Skeletal muscle tissue (tissue), 4 donors: ENCODE measurements around the gene AIG1. TPM values are rescaled to one million over a fixed set of nuclear protein-coding genes. Genes with fewer than 3 reads are reported as not detected.

Source experiments
- H3K27ac ChIP-seq: one replicate; pipeline ENCODE4 v1.7.0; 2013; ENCODE audit warnings: mild to moderate bottlenecking, low read depth, low read length, inconsistent platforms
- H3K27me3 ChIP-seq, 3 donors: one replicate each; pipeline ENCODE4 v1.7.0; 2013; ENCODE audit warnings: low read length in 3 of 3; ENCODE audit not compliant: control insufficient read depth in 3 of 3, insufficient read depth in 3 of 3
- H3K36me3 ChIP-seq, 3 donors: one replicate each; pipeline ENCODE4 v1.7.0; 2013; ENCODE audit warnings: low read length in 3 of 3; ENCODE audit not compliant: control insufficient read depth in 3 of 3, insufficient read depth in 3 of 3
- H3K4me1 ChIP-seq, 3 donors: one replicate each; pipeline ENCODE4 v1.7.0; 2013; ENCODE audit warnings: low read length in 3 of 3, mild to moderate bottlenecking in 3 of 3; ENCODE audit not compliant: control insufficient read depth in 3 of 3, insufficient read depth in 3 of 3
- H3K4me3 ChIP-seq, 3 donors: one replicate each; pipeline ENCODE4 v1.7.0; 2013; ENCODE audit warnings: low read length in 3 of 3
- H3K9ac ChIP-seq, 3 donors: one replicate each; pipeline ENCODE4 v1.7.0; 2013; ENCODE audit warnings: low read length in 3 of 3, mild to moderate bottlenecking in 3 of 3, moderate library complexity in 2 of 3, low read depth in 1 of 3
- H3K9me3 ChIP-seq, 3 donors: one replicate each; pipeline ENCODE4 v1.7.0; 2013; ENCODE audit warnings: low read length in 3 of 3; ENCODE audit not compliant: control insufficient read depth in 3 of 3
- total RNA-seq: library from RNA; depleted of rRNA; stranded (reverse); fragments of >200 nt; gene quantifications from one replicate; pipeline ENCODE4 v1.2.3, GENCODE V29; 2014
- donor health status: Osteomylitis.

Gene AIG1
- total RNA-seq, 1 donor from 2014 or later = 31.3 TPM

DNA sequence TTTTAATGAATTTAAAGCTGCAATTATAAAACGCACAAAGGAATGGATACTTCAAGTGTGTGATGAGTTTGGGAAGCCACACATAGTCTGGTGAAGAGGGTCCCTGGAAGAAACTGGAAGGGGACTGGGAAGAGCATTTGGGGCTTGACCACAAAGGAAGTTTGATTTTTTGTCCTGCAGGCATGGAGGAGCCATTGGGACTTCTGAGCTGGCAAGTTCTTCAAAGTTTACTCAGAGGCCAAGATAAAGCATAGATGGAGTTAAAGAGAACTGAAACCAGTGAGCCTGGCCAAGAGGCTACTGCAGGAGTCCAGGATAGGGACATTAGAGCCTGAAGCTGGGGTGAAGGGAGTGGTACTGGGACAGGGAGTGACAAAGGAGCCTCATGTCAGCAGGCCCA, 95.0 kb downstream of the AIG1 start:
- Histone ChIP-seq H3K9ac (no peak overlapping the region), H3K36me3 (peaks cover 0 to 4% (median 0%) of the 10 kb centered on the region in 3 donors), H3K4me1 (peaks cover 23 to 31% (median 30%) of the 10 kb centered on the region in 3 donors), H3K4me3 (no peak overlapping the region), H3K27ac (no peak overlapping the region), H3K27me3 (no peaks in the 10 kb centered on the region), H3K9me3 (no peaks in the 10 kb centered on the region)

DNA sequence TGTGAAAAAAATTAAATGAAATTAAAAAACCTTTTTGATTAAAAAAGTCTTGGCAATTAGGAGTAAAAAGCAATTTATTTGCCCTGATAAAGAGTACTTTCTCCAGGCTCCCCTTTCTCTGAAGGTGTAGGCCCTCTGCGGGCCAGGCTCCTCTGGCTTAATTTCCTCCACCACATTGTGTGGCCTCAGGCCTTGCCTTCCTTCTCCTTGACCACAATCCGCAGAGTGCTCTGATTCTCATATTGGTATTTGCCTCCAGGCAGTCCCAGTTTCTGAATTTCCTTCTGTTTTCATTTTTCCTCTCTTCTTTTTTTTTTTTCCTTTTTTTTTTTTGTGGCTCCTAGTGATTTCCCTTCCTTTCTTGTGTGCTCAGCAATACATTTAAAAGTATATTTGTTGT, 96.4 kb downstream of the AIG1 start:
- Histone ChIP-seq H3K4me1 (peaks cover 26 to 33% (median 30%) of the 10 kb centered on the region in 3 donors), H3K9me3 (no peaks in the 10 kb centered on the region), H3K36me3 (peaks cover 0 to 4% (median 0%) of the 10 kb centered on the region in 3 donors), H3K4me3 (no peak overlapping the region), H3K27ac (no peak overlapping the region), H3K9ac (no peak overlapping the region), H3K27me3 (no peaks in the 10 kb centered on the region)

DNA sequence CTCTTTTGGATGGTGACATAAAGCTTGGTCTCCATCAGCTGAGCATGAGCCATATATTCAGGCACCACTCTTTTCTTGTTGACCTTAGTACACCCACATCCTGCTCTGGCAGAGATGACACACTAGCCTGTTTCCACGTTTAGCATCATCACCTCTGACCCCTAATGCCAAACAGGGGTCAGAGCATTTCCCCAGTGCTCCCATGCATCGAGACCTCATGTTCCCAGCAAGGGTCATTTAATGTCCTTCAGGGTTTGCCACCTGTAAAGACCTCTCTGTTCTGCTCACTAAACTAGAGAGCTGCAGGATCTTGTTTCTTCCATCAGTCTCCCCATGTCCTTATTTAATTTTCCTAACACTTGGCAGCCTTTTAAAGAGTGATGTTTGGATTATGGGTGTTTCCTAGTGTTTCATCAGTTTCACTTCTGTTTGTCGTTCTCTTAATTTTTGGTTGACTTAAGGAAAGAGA, 97.5 kb downstream of the AIG1 start:
- Histone ChIP-seq H3K9me3 (no peaks in the 10 kb centered on the region), H3K9ac (no peak overlapping the region), H3K27ac (no peak overlapping the region), H3K27me3 (no peaks in the 10 kb centered on the region), H3K36me3 (no peaks in the 10 kb centered on the region), H3K4me1 (peaks cover 26 to 36% (median 30%) of the 10 kb centered on the region in 3 donors), H3K4me3 (no peak overlapping the region)

DNA sequence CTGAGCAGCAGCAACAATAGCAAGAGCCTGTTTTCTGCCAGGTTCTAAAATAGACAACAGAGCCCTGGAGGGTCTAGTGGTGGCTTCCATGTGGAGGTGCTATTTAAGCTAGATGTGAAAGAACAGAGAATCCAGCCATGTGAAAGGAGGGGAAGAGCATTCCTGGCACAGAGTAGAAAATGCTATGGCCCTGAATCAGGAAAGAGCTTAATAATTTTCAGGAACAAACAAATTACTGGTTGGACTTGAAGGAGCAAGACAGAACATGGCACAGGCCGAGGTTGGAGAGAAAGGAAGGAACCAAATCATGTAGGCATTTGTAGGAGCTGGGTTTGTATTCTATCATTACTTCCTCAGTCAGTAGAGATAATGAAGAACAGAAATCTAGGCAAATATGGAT, 98.3 kb downstream of the AIG1 start:
- no peak overlapping the region for H3K9ac ChIP-seq
- no peak overlapping the region for H3K27ac ChIP-seq
- H3K4me1 ChIP-seq = peaks cover 26 to 36% (median 30%) of the 10 kb centered on the region in 3 donors
- H3K9me3 ChIP-seq = no peaks in the 10 kb centered on the region
- H3K27me3 ChIP-seq = no peaks in the 10 kb centered on the region
- H3K36me3 ChIP-seq = no peaks in the 10 kb centered on the region
- H3K4me3 ChIP-seq = no peak overlapping the region

DNA sequence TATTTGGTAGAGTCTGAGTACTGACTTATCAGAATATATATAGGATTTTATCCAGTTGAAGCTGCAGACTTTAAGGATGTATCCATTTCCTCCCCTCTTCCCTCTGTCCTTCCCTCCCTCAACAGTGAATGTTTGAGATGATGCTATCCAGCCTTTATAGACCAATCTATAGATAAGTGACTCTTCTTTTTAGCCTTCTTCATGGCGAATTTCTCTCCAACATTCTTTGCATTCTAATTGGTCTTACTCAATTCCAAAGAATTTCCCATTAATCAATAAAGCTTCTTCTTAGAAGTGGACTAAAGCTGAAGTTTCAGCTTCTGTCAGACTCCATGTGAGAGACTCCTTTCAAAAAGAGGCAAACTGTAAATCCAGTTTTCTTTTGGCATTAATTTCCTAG, 99.3 kb downstream of the AIG1 start:
- Histone ChIP-seq H3K27ac (peak overlapping the region; percentile 92), H3K9ac (no peak overlapping the region), H3K27me3 (no peaks in the 10 kb centered on the region), H3K9me3 (no peaks in the 10 kb centered on the region), H3K36me3 (no peaks in the 10 kb centered on the region), H3K4me1 (peaks cover 31 to 38% (median 37%) of the 10 kb centered on the region in 3 donors), H3K4me3 (no peak overlapping the region)

DNA sequence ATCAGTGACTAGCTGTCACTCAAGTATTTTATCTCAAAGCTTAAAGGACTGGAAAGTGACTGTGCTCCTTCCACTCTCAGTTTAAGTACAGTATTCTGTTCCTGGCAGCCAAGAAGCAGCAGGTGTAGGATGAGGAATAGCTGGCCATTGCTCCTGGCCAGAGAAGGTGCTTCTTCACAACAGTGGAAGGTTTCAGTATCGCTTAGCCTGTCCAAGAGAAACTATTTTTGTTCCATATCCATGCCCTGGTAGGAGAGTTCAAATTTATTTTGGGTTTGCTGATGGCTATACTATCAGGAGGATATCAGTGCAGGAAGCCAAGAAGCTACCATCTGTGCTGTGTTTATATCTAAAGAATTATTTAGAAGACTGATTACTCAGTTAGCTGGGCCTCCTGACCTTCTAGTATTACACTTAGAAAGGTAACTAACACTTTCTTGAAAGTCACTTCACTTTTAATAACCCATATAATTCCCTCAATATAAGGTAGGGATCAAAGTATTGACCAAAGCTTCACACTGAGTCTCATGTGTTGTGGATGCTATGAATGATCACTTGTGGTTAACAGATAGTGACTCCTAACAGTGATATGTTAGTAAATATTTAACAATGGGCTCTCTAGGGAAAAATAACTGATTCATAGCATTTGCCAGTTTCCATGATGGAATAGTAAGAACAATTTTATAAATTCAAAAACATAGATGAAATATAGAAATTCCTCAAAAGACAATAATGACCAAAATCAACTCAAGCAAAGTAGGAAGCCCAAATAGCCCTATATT, 99.9 kb downstream of the AIG1 start:
- Histone ChIP-seq H3K4me1 (peaks cover 31 to 38% (median 37%) of the 10 kb centered on the region in 3 donors), H3K27ac (peak overlapping the region; percentile 92), H3K4me3 (no peak overlapping the region), H3K27me3 (no peaks in the 10 kb centered on the region), H3K9ac (peak overlapping the region in 1 of 3 donors; percentile 32), H3K9me3 (no peaks in the 10 kb centered on the region), H3K36me3 (no peaks in the 10 kb centered on the region)

DNA sequence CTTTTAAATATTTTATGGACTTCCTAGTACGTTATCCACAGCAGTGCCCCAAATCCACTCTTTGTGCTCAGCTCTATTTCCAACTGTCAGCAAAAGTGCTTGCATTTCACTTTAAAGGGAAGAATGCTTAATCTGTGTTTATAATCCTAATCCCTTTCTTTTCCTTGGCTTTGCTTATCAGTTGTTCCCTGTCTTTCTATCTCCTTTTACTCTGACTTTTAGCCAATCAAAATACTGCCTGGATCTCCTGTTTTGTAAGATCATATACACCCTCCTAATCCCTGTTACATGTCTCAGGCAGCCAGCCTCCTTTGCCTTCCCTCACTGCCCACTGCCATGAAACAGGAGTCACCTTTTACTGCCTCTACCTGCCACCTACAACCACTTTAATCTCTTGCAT, 102.9 kb downstream of the AIG1 start:
- no peak overlapping the region for H3K9ac ChIP-seq
- H3K27ac ChIP-seq = no peak overlapping the region

DNA sequence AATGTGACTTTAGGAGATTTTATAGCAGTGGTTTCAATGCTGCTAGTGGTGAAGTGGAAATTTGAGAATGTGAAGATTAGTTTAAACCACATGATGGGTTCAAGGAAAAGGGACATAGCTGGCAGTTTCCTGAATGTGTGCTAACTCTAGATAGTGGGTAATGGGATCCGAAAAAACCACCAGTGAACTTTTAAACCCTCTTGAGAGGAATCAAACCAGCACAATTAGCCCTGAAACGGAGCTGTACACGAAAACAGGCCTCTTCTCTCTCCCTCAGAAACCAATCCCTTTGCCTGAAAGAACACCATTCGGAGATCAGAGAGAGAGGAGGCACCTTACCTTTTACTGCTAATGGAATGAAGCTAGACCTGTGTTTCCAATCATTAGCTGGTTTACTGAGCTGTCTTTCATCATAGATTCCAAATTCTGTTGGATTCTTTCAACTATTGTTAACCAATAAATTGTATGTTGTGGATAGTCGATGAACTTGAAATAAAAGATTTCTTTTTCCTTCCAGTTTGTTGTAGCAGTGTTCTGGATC, 103.9 kb downstream of the AIG1 start:
- no peaks in the 10 kb centered on the region for H3K27me3 ChIP-seq

More for the DNA sequence above, 102.9 kb downstream of the AIG1 start:
- Histone ChIP-seq H3K27me3 (no peaks in the 10 kb centered on the region), H3K36me3 (no peaks in the 10 kb centered on the region), H3K4me1 (peaks cover 19 to 23% (median 21%) of the 10 kb centered on the region in 3 donors), H3K9me3 (no peaks in the 10 kb centered on the region), H3K4me3 (no peak overlapping the region)

DNA sequence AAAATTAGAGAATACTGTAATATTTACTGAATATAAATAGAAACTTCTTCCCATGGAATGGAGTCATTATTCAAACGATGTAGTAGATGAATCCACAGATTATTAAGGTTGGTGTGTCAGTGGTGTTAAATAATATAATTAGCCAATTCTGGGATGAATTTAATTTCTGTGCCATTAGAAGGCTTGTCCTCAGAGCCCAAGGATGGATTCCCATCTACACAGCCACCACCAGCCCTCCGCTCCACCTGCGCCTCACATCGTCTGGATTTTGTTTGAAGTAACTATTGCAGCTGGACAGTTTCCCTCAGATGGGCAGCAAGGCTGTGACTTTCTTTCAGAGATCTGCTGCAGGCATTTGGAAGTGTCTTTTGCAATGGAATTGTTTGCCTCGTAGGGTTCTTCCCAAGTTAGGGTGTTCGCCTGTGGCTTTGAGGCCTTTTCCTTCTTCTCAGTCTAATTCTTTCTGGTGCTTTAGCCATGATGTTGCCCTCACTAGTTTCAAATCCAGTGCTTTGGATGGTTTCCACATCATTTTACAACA, 104.7 kb downstream of the AIG1 start:
- no peak overlapping the region for H3K9ac ChIP-seq
- H3K27me3 ChIP-seq = no peaks in the 10 kb centered on the region
- no peaks in the 10 kb centered on the region for H3K36me3 ChIP-seq
- peaks cover 7 to 10% (median 8%) of the 10 kb centered on the region in 3 donors for H3K4me1 ChIP-seq
- no peaks in the 10 kb centered on the region for H3K9me3 ChIP-seq
- no peak overlapping the region for H3K4me3 ChIP-seq
- H3K27ac ChIP-seq = no peak overlapping the region

More for the DNA sequence above, 103.9 kb downstream of the AIG1 start:
- no peaks in the 10 kb centered on the region for H3K36me3 ChIP-seq
- H3K4me3 ChIP-seq = no peak overlapping the region
- H3K9me3 ChIP-seq = no peaks in the 10 kb centered on the region
- no peak overlapping the region for H3K9ac ChIP-seq
- H3K4me1 ChIP-seq = peaks cover 14 to 17% (median 15%) of the 10 kb centered on the region in 3 donors
- no peak overlapping the region for H3K27ac ChIP-seq

DNA sequence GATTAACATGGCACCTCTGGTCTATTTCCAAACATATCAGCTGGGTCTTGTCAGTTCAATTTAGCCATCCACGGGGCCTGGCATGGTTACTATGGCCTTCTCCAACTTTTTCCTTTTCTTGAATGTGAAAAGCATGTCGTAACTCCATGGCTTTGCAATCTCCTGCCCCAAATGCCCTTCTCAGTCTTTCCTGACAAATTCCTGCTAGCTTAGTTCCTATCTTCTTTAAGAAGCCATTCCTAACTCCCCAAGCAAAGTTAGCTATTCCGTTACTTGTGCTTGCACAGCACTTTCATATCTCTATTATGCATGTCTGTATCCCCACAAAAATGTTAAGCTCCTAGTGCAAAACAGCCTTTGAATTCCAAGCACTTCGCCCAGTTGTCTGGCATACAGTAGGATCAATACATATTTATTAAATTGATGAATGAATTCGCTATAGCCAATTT, 105.6 kb downstream of the AIG1 start:
- no peaks in the 10 kb centered on the region for H3K36me3 ChIP-seq
- H3K9me3 ChIP-seq = no peaks in the 10 kb centered on the region
- no peak overlapping the region for H3K27ac ChIP-seq
- H3K4me3 ChIP-seq = no peak overlapping the region
- H3K27me3 ChIP-seq = no peaks in the 10 kb centered on the region
- H3K4me1 ChIP-seq = peaks cover 5 to 7% (median 5%) of the 10 kb centered on the region in 3 donors
- H3K9ac ChIP-seq = no peak overlapping the region
